Measurements from ENCODE around the gene ILF3. TPM values are rescaled to one million over a fixed set of nuclear protein-coding genes. Genes with fewer than 3 reads are reported as not detected.
A peak's percentile ranks its signal among the peaks of the same experiment; 100 is the strongest.

Gene ILF3
- total RNA-seq, 5 donors from 2014 or later (not counting 1 experiment from before 2014, with no cell fraction given), result 331 to 490 (median 370) TPM

GRCh38 chr19:10639836-10640235, 14.3 kb upstream of the ILF3 start:
- Histone ChIP-seq H3K4me1 (ENCODE audit: control insufficient read depth in 1 of 2, extremely low read depth in 1 of 2, insufficient read depth in 2 of 2, low read length in 2 of 2) (peaks cover 4 to 39% of the 10 kb centered on the region in 2 experiments), H3K9me3 (no peaks in the 10 kb centered on the region), H3K27ac (ENCODE audit: low read length) (no peak overlapping the region), H3K36me3 (ENCODE audit: control insufficient read depth in 2 of 2, extremely low read depth in 1 of 2, insufficient read depth in 1 of 2, low read length in 1 of 2) (peaks cover 16 to 88% of the 10 kb centered on the region in 2 donors), H3K4me3 (ENCODE audit: control insufficient read depth in 1 of 2, extremely low read depth in 1 of 2, low read length in 1 of 2) (no peak overlapping the region), H3K27me3 (replicated peaks in 1 of 2; ENCODE audit: control insufficient read depth in 2 of 2, extremely low read depth in 1 of 2, insufficient read depth in 2 of 2, low read length in 1 of 2) (no peaks in the 10 kb centered on the region)
- H3K9me3 Mint-ChIP-seq, result no peaks in the 10 kb centered on the region
- peak overlapping the region in 1 of 2 donors; percentile 28 for H3K27ac Mint-ChIP-seq
- peaks cover 10 to 32% (median 16%) of the 10 kb centered on the region in 3 donors for H3K4me1 Mint-ChIP-seq
- H3K27me3 Mint-ChIP-seq, result no peaks in the 10 kb centered on the region
- WGBS (ENCODE audit: insufficient coverage), result no CpG with 5 or more reads among the region's 8 CpGs
- POLR2A ChIA-PET, result no interaction called here
- DNase-seq, result no peak
- no peak overlapping the region for H3K4me3 Mint-ChIP-seq
- H3K36me3 Mint-ChIP-seq, result peaks cover 39% of the 10 kb centered on the region
- ATAC-seq (replicated peaks in 1 of 4), result no peak
- CTCF ChIA-PET, result no interaction called here

- Histone ChIP-seq H3K9me3 (no peaks in the 10 kb centered on the region), H3K27me3 (replicated peaks in 1 of 2; ENCODE audit: control insufficient read depth in 2 of 2, extremely low read depth in 1 of 2, insufficient read depth in 2 of 2, low read length in 1 of 2) (no peaks in the 10 kb centered on the region), H3K27ac (ENCODE audit: low read length) (no peak overlapping the region), H3K4me1 (ENCODE audit: control insufficient read depth in 1 of 2, extremely low read depth in 1 of 2, insufficient read depth in 2 of 2, low read length in 2 of 2) (peaks cover 4 to 39% of the 10 kb centered on the region in 2 experiments), H3K36me3 (ENCODE audit: control insufficient read depth in 2 of 2, extremely low read depth in 1 of 2, insufficient read depth in 1 of 2, low read length in 1 of 2) (peaks cover 16 to 83% of the 10 kb centered on the region in 2 donors), H3K4me3 (ENCODE audit: control insufficient read depth in 1 of 2, extremely low read depth in 1 of 2, low read length in 1 of 2) (no peak overlapping the region)
- no peak for ATAC-seq (replicated peaks in 1 of 4)
- Mint-ChIP-seq H3K9me3 (no peaks in the 10 kb centered on the region), H3K27me3 (no peaks in the 10 kb centered on the region), H3K4me1 (peaks cover 10 to 33% (median 16%) of the 10 kb centered on the region in 3 donors), H3K27ac (peak overlapping the region in 1 of 2 donors; percentile 19), H3K36me3 (peaks cover 34% of the 10 kb centered on the region), H3K4me3 (no peak overlapping the region)
- ChIA-PET POLR2A (no interaction called here), CTCF (no interaction called here)
- no peak for DNase-seq
- WGBS (ENCODE audit: insufficient coverage), result no CpG with 5 or more reads among the region's 2 CpGs
These were observed 13.8 kb upstream of the ILF3 start for GRCh38 chr19:10640361-10640760.

- H3K36me3 Mint-ChIP-seq, result peaks cover 27% of the 10 kb centered on the region
- H3K27ac Mint-ChIP-seq, result peak overlapping the region in 1 of 2 donors; percentile 66
- WGBS (ENCODE audit: insufficient coverage), result 17% methylated on average over 3 of the region's 4 CpGs
These were observed 12.9 kb upstream of the ILF3 start for GRCh38 chr19:10641248-10641647.

GRCh38 chr19:10642473-10643171, 11.5 kb upstream of the ILF3 start:
- DNase-seq (peak in 2 of 35 experiments; percentile 17 to 27), ATAC-seq (replicated peaks in 1 of 4) (no peak)
- CTCF ChIA-PET, result interaction anchor here in 1 of 2 donors (0.6 to 4.8 kb wide), 2 partner anchors 62 to 148 kb away, joined by 3 to 83 read pairs; no protein-coding TSS in a partner anchor
- Histone ChIP-seq H3K9me3 (no peaks in the 10 kb centered on the region), H3K27ac (ENCODE audit: low read length) (peak overlapping the region; percentile 48), H3K4me1 (ENCODE audit: control insufficient read depth in 1 of 2, extremely low read depth in 1 of 2, insufficient read depth in 2 of 2, low read length in 2 of 2) (peaks cover 4 to 39% of the 10 kb centered on the region in 2 experiments), H3K4me3 (ENCODE audit: control insufficient read depth in 1 of 2, extremely low read depth in 1 of 2, low read length in 1 of 2) (no peak overlapping the region), H3K27me3 (replicated peaks in 1 of 2; ENCODE audit: control insufficient read depth in 2 of 2, extremely low read depth in 1 of 2, insufficient read depth in 2 of 2, low read length in 1 of 2) (no peaks in the 10 kb centered on the region), H3K36me3 (ENCODE audit: control insufficient read depth in 2 of 2, extremely low read depth in 1 of 2, insufficient read depth in 1 of 2, low read length in 1 of 2) (peaks cover 9 to 63% of the 10 kb centered on the region in 2 donors)
- H3K4me1 Mint-ChIP-seq, result peaks cover 10 to 33% (median 16%) of the 10 kb centered on the region in 3 donors
- H3K9me3 Mint-ChIP-seq, result no peaks in the 10 kb centered on the region
- POLR2A ChIA-PET, result interaction anchor here in 1 of 2 donors (0.6 kb wide), 1 partner anchor 176 kb away, joined by 3 read pairs; no protein-coding TSS in a partner anchor
- H3K27ac Mint-ChIP-seq, result peak overlapping the region; percentile 55 to 91
- WGBS (ENCODE audit: insufficient coverage), result 90% methylated on average over 12 of the region's 25 CpGs
- H3K4me3 Mint-ChIP-seq, result no peak overlapping the region
- peaks cover 15% of the 10 kb centered on the region for H3K36me3 Mint-ChIP-seq
- H3K27me3 Mint-ChIP-seq, result no peaks in the 10 kb centered on the region

More at GRCh38 chr19:10641248-10641647, 12.9 kb upstream of the ILF3 start:
- Mint-ChIP-seq H3K4me3 (no peak overlapping the region), H3K27me3 (no peaks in the 10 kb centered on the region), H3K9me3 (no peaks in the 10 kb centered on the region), H3K4me1 (peaks cover 10 to 33% (median 16%) of the 10 kb centered on the region in 3 donors)
- no peak overlapping the region for H3K4me3 ChIP-seq (ENCODE audit: control insufficient read depth in 1 of 2, extremely low read depth in 1 of 2, low read length in 1 of 2)
- H3K4me1 ChIP-seq (ENCODE audit: control insufficient read depth in 1 of 2, extremely low read depth in 1 of 2, insufficient read depth in 2 of 2, low read length in 2 of 2), result peaks cover 4 to 39% of the 10 kb centered on the region in 2 experiments
- CTCF ChIA-PET, result interaction anchor here (0.6 to 1.1 kb wide), 5 partner anchors 17 to 60 kb away, joined by 3 to 5 read pairs (median 3); no protein-coding TSS in a partner anchor
- H3K27ac ChIP-seq (ENCODE audit: low read length), result no peak overlapping the region
- no peak for ATAC-seq (replicated peaks in 1 of 4)
- POLR2A ChIA-PET, result interaction anchor here in 1 of 2 donors (0.6 kb wide), 1 partner anchor 14 kb away, joined by 5 read pairs; no protein-coding TSS in a partner anchor
- H3K36me3 ChIP-seq (ENCODE audit: control insufficient read depth in 2 of 2, extremely low read depth in 1 of 2, insufficient read depth in 1 of 2, low read length in 1 of 2), result peaks cover 14 to 77% of the 10 kb centered on the region in 2 donors
- no peaks in the 10 kb centered on the region for H3K9me3 ChIP-seq
- H3K27me3 ChIP-seq (replicated peaks in 1 of 2; ENCODE audit: control insufficient read depth in 2 of 2, extremely low read depth in 1 of 2, insufficient read depth in 2 of 2, low read length in 1 of 2), result no peaks in the 10 kb centered on the region
- no peak for DNase-seq

GRCh38 chr19:10643172-10643967, 10.8 kb upstream of the ILF3 start:
- H3K36me3 Mint-ChIP-seq, result peaks cover 9% of the 10 kb centered on the region
- no peaks in the 10 kb centered on the region for H3K9me3 ChIP-seq
- H3K27me3 Mint-ChIP-seq, result no peaks in the 10 kb centered on the region
- peaks cover 9 to 55% of the 10 kb centered on the region in 2 donors for H3K36me3 ChIP-seq (ENCODE audit: control insufficient read depth in 2 of 2, extremely low read depth in 1 of 2, insufficient read depth in 1 of 2, low read length in 1 of 2)
- H3K4me1 Mint-ChIP-seq, result peaks cover 10 to 33% (median 12%) of the 10 kb centered on the region in 3 donors
- H3K4me1 ChIP-seq (ENCODE audit: control insufficient read depth in 1 of 2, extremely low read depth in 1 of 2, insufficient read depth in 2 of 2, low read length in 2 of 2), result peaks cover 4 to 39% of the 10 kb centered on the region in 2 experiments
- peak overlapping the region; percentile 73 to 91 for H3K27ac Mint-ChIP-seq
- 42% methylated on average over 13 of the region's 21 CpGs for WGBS (ENCODE audit: insufficient coverage)
- DNase-seq (peak in 2 of 35 experiments; percentile 13 to 45), ATAC-seq (replicated peaks in 1 of 4) (peak in 2 of 4 experiments; percentile 17 to 22)
- H3K27me3 ChIP-seq (replicated peaks in 1 of 2; ENCODE audit: control insufficient read depth in 2 of 2, extremely low read depth in 1 of 2, insufficient read depth in 2 of 2, low read length in 1 of 2), result no peaks in the 10 kb centered on the region
- H3K4me3 ChIP-seq (ENCODE audit: control insufficient read depth in 1 of 2, extremely low read depth in 1 of 2, low read length in 1 of 2), result no peak overlapping the region
- H3K9me3 Mint-ChIP-seq, result no peaks in the 10 kb centered on the region
- ChIA-PET POLR2A (no interaction called here), CTCF (interaction anchor here (0.6 to 4.8 kb wide), 7 partner anchors 15 to 244 kb away, joined by 3 to 83 read pairs (median 9); no protein-coding TSS in a partner anchor)
- no peak overlapping the region for H3K4me3 Mint-ChIP-seq
- peak overlapping the region; percentile 48 for H3K27ac ChIP-seq (ENCODE audit: low read length)

- ChIA-PET CTCF (interaction anchor here (0.6 to 4.8 kb wide), 10 partner anchors 10 to 85 kb away, joined by 4 to 83 read pairs (median 8); no protein-coding TSS in a partner anchor), POLR2A (no interaction called here)
- H3K36me3 ChIP-seq (ENCODE audit: control insufficient read depth in 2 of 2, extremely low read depth in 1 of 2, insufficient read depth in 1 of 2, low read length in 1 of 2), result peaks cover 9 to 53% of the 10 kb centered on the region in 2 donors
- H3K4me1 Mint-ChIP-seq, result peaks cover 10 to 33% (median 14%) of the 10 kb centered on the region in 3 donors
- H3K9me3 ChIP-seq, result no peaks in the 10 kb centered on the region
- H3K4me3 Mint-ChIP-seq, result no peak overlapping the region
- no peaks in the 10 kb centered on the region for H3K27me3 ChIP-seq (replicated peaks in 1 of 2; ENCODE audit: control insufficient read depth in 2 of 2, extremely low read depth in 1 of 2, insufficient read depth in 2 of 2, low read length in 1 of 2)
- WGBS (ENCODE audit: insufficient coverage), result no CpG with 5 or more reads among the region's 3 CpGs
- H3K4me3 ChIP-seq (ENCODE audit: control insufficient read depth in 1 of 2, extremely low read depth in 1 of 2, low read length in 1 of 2), result no peak overlapping the region
- peak overlapping the region; percentile 73 to 91 for H3K27ac Mint-ChIP-seq
- H3K9me3 Mint-ChIP-seq, result no peaks in the 10 kb centered on the region
- H3K27me3 Mint-ChIP-seq, result no peaks in the 10 kb centered on the region
- DNase-seq, result no peak
- H3K4me1 ChIP-seq (ENCODE audit: control insufficient read depth in 1 of 2, extremely low read depth in 1 of 2, insufficient read depth in 2 of 2, low read length in 2 of 2), result peaks cover 4 to 39% of the 10 kb centered on the region in 2 experiments
- H3K27ac ChIP-seq (ENCODE audit: low read length), result peak overlapping the region; percentile 48
- no peak for ATAC-seq (replicated peaks in 1 of 4)
- H3K36me3 Mint-ChIP-seq, result peaks cover 9% of the 10 kb centered on the region
These were observed 10.2 kb upstream of the ILF3 start for GRCh38 chr19:10643968-10644259.
